GM10266 (cell line): ENCODE measurements around the gene CA10.

ENCODE experiments used
- DNase-seq: peaks from one replicate; pipeline ENCODE4 v3.0.0; 2012; ENCODE audit errors: extremely low spot score
- CTCF ChIP-seq: IDR thresholded peaks from 2 replicates; pipeline ENCODE4 v1.5.1; 2012; ENCODE audit warnings: mild to moderate bottlenecking, low read depth; ENCODE audit not compliant: control insufficient read depth, insufficient read depth; ENCODE audit errors: missing control alignments

Gene CA10

GRCh38 chr17:51759260-51759659 is 399.3 kb downstream of the CA10 start:
- no peak for DNase-seq
- no peak for TF ChIP-seq CTCF

GRCh38 chr17:51751072-51751471 is 407.4 kb downstream of the CA10 start:
- DNase-seq = no peak
- TF ChIP-seq CTCF = no peak

- TF ChIP-seq CTCF = no peak
- DNase-seq = no peak
Observed at GRCh38 chr17:51748749-51749604, 409.5 kb downstream of the CA10 start.

- DNase-seq = no peak
- TF ChIP-seq CTCF = no peak
Observed at GRCh38 chr17:51746421-51746820, 412.1 kb downstream of the CA10 start.

- no peak for DNase-seq
- no peak for TF ChIP-seq CTCF
Observed at GRCh38 chr17:51745993-51746392, 412.5 kb downstream of the CA10 start.

GRCh38 chr17:51743477-51743876 is 415.0 kb downstream of the CA10 start:
- no peak for DNase-seq
- no peak for TF ChIP-seq CTCF

- TF ChIP-seq CTCF = no peak
- DNase-seq = no peak
Observed at GRCh38 chr17:51742571-51742970, 415.9 kb downstream of the CA10 start.
